Thoracic aorta (tissue), 2 donors: ENCODE data around the gene KRTAP1-3. TPM values are rescaled to one million over a fixed set of nuclear protein-coding genes. Genes with fewer than 3 reads are reported as not detected.

Experiments
- ATAC-seq: fragments of 150-250 bp; one replicate; pipeline ENCODE4 v1.8.0; 2017; ENCODE audit warnings: low read depth; ENCODE audit not compliant: insufficient number of reproducible peaks, low FRiP score
- DNase-seq: peaks from one replicate; pipeline ENCODE4 v3.0.0-alpha.2; 2020; ENCODE audit warnings: low spot score
- H3K27ac ChIP-seq, 2 donors: fragments of 200-600 bp; sonication (generic); 1 replicate in 1 of 2; 2 replicates in 1 of 2; pipeline ENCODE4 v1.5.1; 2016; ENCODE audit warnings: mild to moderate bottlenecking in 2 of 2, moderate library complexity in 2 of 2
- H3K27me3 ChIP-seq: fragments of 200-600 bp; sonication (generic); replicated peaks from 2 replicates; pipeline ENCODE4 v1.6.0; 2016; ENCODE audit warnings: mild to moderate bottlenecking; ENCODE audit not compliant: insufficient read depth
- H3K36me3 ChIP-seq: fragments of 200-600 bp; sonication (generic); one replicate; pipeline ENCODE4 v1.5.1; 2016
- H3K4me1 ChIP-seq, 2 donors: fragments of 200-600 bp; sonication (generic); 1 replicate in 1 of 2; 2 replicates in 1 of 2; pipeline versions ENCODE4 v1.5.1 to v1.6.0; 2016; ENCODE audit warnings: low read depth in 2 of 2, mild to moderate bottlenecking in 1 of 2; ENCODE audit not compliant: control insufficient read depth in 1 of 2
- H3K4me3 ChIP-seq: fragments of 200-600 bp; sonication (generic); 2 replicates; pipeline ENCODE4 v1.5.1; 2016; ENCODE audit warnings: mild to moderate bottlenecking
- H3K9me3 ChIP-seq: fragments of 200-600 bp; sonication (generic); 2 replicates; pipeline ENCODE4 v1.5.1; 2016
- total RNA-seq, 2 donors: library from RNA; depleted of rRNA; stranded (reverse); fragments of >200 nt; gene quantifications; one replicate each; pipeline versions ENCODE4 v1.1.0 to v1.2.3, GENCODE V29; 2016
- TF ChIP-seq, protein P1 (sequence below): fragments of 200-600 bp; sonication (generic); IDR thresholded peaks from one replicate; pipeline ENCODE4 v1.5.1; 2019; ENCODE audit warnings: antibody characterized with exemption

The KRTAP1-3 gene
- total RNA-seq, 2 donors from 2014 or later: not detected

DNA sequence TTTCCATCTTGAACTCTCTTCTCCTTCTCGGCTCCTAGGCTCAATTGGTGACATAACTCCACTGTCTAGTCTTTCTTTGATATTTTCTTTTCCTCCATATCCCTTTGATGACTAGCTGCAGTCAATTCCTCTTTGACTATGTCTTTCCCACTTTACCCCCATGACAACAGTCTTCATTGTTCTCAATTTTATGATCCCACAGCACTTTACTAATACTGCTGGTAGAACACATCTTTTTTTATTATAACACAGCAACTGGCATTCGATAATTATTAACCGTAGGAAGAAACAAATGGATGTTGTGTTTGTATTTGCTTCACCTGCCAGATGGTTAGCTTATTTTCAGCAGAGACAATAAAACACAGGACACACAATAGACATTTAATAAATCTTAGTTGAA is 42.0 kb downstream of the KRTAP1-3 start:
- Histone ChIP-seq H3K9me3 (no peaks in the 10 kb centered on the region), H3K27ac (no peak overlapping the region), H3K4me3 (no peak overlapping the region), H3K27me3 (no peaks in the 10 kb centered on the region), H3K36me3 (no peaks in the 10 kb centered on the region), H3K4me1 (no peaks in the 10 kb centered on the region)
- DNase-seq (no peak), ATAC-seq (no peak)
- TF ChIP-seq, protein P1, sequence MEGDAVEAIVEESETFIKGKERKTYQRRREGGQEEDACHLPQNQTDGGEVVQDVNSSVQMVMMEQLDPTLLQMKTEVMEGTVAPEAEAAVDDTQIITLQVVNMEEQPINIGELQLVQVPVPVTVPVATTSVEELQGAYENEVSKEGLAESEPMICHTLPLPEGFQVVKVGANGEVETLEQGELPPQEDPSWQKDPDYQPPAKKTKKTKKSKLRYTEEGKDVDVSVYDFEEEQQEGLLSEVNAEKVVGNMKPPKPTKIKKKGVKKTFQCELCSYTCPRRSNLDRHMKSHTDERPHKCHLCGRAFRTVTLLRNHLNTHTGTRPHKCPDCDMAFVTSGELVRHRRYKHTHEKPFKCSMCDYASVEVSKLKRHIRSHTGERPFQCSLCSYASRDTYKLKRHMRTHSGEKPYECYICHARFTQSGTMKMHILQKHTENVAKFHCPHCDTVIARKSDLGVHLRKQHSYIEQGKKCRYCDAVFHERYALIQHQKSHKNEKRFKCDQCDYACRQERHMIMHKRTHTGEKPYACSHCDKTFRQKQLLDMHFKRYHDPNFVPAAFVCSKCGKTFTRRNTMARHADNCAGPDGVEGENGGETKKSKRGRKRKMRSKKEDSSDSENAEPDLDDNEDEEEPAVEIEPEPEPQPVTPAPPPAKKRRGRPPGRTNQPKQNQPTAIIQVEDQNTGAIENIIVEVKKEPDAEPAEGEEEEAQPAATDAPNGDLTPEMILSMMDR: no peak

DNA sequence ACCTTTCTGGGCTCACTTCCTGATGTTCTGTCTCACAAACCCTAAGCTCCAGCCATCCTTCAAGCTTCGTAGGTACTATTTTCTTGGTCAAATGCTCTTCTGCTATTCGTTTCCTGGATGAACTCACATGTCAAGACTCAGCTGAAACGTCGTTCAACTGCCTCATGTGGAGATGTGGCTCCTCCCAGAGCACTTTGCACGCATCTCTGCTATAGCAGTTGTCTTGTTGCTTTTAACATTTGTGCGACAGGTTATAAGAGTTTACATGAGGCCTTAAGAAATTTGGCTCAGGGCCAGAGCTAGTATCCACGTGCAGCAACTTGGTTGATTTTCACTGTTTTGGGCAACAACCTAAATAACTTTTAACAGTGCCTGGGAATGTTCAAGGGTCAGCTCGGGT is 47.8 kb downstream of the KRTAP1-3 start:
- H3K4me3 ChIP-seq: no peak overlapping the region
- no peak for ATAC-seq
- no peaks in the 10 kb centered on the region for H3K36me3 ChIP-seq
- H3K4me1 ChIP-seq: no peaks in the 10 kb centered on the region
- H3K27me3 ChIP-seq: no peaks in the 10 kb centered on the region
- TF ChIP-seq, protein P1: no peak
- H3K9me3 ChIP-seq: no peaks in the 10 kb centered on the region
- DNase-seq: no peak
- H3K27ac ChIP-seq: no peak overlapping the region

- no peak within 1 kb of the TSS for H3K4me3 ChIP-seq
- no peak for ATAC-seq
- no peak for DNase-seq
- H3K27me3 ChIP-seq: no peaks in the 10 kb centered on the region
- no peaks in the 10 kb centered on the region for H3K36me3 ChIP-seq
- H3K9me3 ChIP-seq: no peaks in the 10 kb centered on the region
- TF ChIP-seq, protein P1: no peak
- H3K4me1 ChIP-seq: peaks cover 0 to 3% of the 10 kb centered on the region in 2 donors
- H3K27ac ChIP-seq: no peak within 1 kb of the TSS
These were observed 50.4 kb downstream of the KRTAP1-3 start, which contains the start of gene KRT40 for GRCh38 chr17:40984226-40984625. Gene KRT40 (minus strand): TSS chr17:40984326. CDS start chr17:40984273, 53 bp downstream.

Other genes with a start within 250 kb of the KRTAP1-3 start
- not detected for gene KRT28, start 234.9 kb downstream of the KRTAP1-3 start, total RNA-seq
- 10 to 100 TPM in 1 of 2 donors, 1 to 10 TPM in 1; 2.3 to 13.5 TPM for gene KRT10, start 212.3 kb downstream of the KRTAP1-3 start, total RNA-seq
- not detected for gene KRT12, start 167.7 kb downstream of the KRTAP1-3 start, total RNA-seq
- gene KRT20, start 149.6 kb downstream of the KRTAP1-3 start, total RNA-seq: 1 to 10 TPM in 1 of 2 donors, not detected in 1; 1.8 TPM
- under 1 TPM in 1 of 2 donors, not detected in 1; 0.54 TPM for gene KRT23, start 97.2 kb downstream of the KRTAP1-3 start, total RNA-seq
- gene KRT39, start 67.9 kb downstream of the KRTAP1-3 start, total RNA-seq: not detected
- not detected for gene KRT40, start 50.5 kb downstream of the KRTAP1-3 start, total RNA-seq
- gene KRTAP3-3, start 40.7 kb downstream of the KRTAP1-3 start, total RNA-seq: not detected
- not detected for gene KRTAP3-2, start 35.0 kb downstream of the KRTAP1-3 start, total RNA-seq
- not detected for gene KRTAP3-1, start 25.7 kb downstream of the KRTAP1-3 start, total RNA-seq
- not detected for gene KRTAP1-5, start 7.7 kb downstream of the KRTAP1-3 start, total RNA-seq
- not detected for gene KRTAP1-4, start 4.7 kb downstream of the KRTAP1-3 start, total RNA-seq
- gene KRTAP1-1, start 6.6 kb upstream of the KRTAP1-3 start, total RNA-seq: not detected
- not detected for gene KRTAP2-1, start 12.4 kb upstream of the KRTAP1-3 start, total RNA-seq
- not detected for gene KRTAP2-2, start 20.4 kb upstream of the KRTAP1-3 start, total RNA-seq
- gene KRTAP2-3, start 25.2 kb upstream of the KRTAP1-3 start, total RNA-seq: not detected
- gene KRTAP2-4, start 31.0 kb upstream of the KRTAP1-3 start, total RNA-seq: not detected
- not detected for gene KRTAP4-7, start 49.3 kb upstream of the KRTAP1-3 start, total RNA-seq
- gene KRTAP4-8, start 63.3 kb upstream of the KRTAP1-3 start, total RNA-seq: not detected
- not detected for gene KRTAP4-16, start 67.3 kb upstream of the KRTAP1-3 start, total RNA-seq
- gene KRTAP4-9, start 70.5 kb upstream of the KRTAP1-3 start, total RNA-seq: not detected
- gene KRTAP4-11, start 83.5 kb upstream of the KRTAP1-3 start, total RNA-seq: not detected
- gene KRTAP4-12, start 89.3 kb upstream of the KRTAP1-3 start, total RNA-seq: not detected
- not detected for gene KRTAP4-6, start 105.7 kb upstream of the KRTAP1-3 start, total RNA-seq
- gene KRTAP4-5, start 115.0 kb upstream of the KRTAP1-3 start, total RNA-seq: not detected
- not detected for gene KRTAP4-4, start 125.9 kb upstream of the KRTAP1-3 start, total RNA-seq
- gene KRTAP4-3, start 133.3 kb upstream of the KRTAP1-3 start, total RNA-seq: not detected
- not detected for gene KRTAP4-2, start 143.3 kb upstream of the KRTAP1-3 start, total RNA-seq
- not detected for gene KRTAP4-1, start 150.0 kb upstream of the KRTAP1-3 start, total RNA-seq
- not detected for gene KRTAP9-1, start 155.0 kb upstream of the KRTAP1-3 start, total RNA-seq
- not detected for gene KRTAP9-2, start 191.8 kb upstream of the KRTAP1-3 start, total RNA-seq
- gene KRTAP9-3, start 197.6 kb upstream of the KRTAP1-3 start, total RNA-seq: not detected
- gene KRTAP9-8, start 203.1 kb upstream of the KRTAP1-3 start, total RNA-seq: not detected
- not detected for gene KRTAP9-4, start 214.8 kb upstream of the KRTAP1-3 start, total RNA-seq
- not detected for gene KRTAP9-9, start 220.5 kb upstream of the KRTAP1-3 start, total RNA-seq
- gene KRTAP9-6, start 230.5 kb upstream of the KRTAP1-3 start, total RNA-seq: not detected
- gene KRTAP9-7, start 240.8 kb upstream of the KRTAP1-3 start, total RNA-seq: not detected